Smooth muscle cell (in vitro differentiated cells): ENCODE results near the gene NUP210. TPM values are rescaled to one million over a fixed set of nuclear protein-coding genes. Genes with fewer than 3 reads are reported as not detected.

Experiments
- DNase-seq: peaks from one replicate; lab custom pipeline; 2025; ENCODE audit not compliant: unreplicated experiment; lab: John Stamatoyannopoulos, UW
- H2AFZ ChIP-seq: fragments of 200-600 bp; sonication (generic); 2 replicates; pipeline ENCODE4 v1.6.0; 2016; ENCODE audit warnings: antibody characterized with exemption, low read depth, mild to moderate bottlenecking
- H3F3A ChIP-seq: fragments of 200-600 bp; sonication (generic); 2 replicates; pipeline ENCODE4 v1.6.0; 2017; ENCODE audit warnings: antibody characterized with exemption, low read depth
- H3K27ac ChIP-seq: fragments of 200-600 bp; sonication (generic); 2 replicates; pipeline ENCODE4 v1.5.1; 2016; ENCODE audit warnings: low read depth, mild to moderate bottlenecking
- H3K27me3 ChIP-seq: fragments of 200-600 bp; sonication (generic); 2 replicates; pipeline ENCODE4 v1.6.1; 2016; ENCODE audit warnings: low read depth, mild to moderate bottlenecking
- H3K36me3 ChIP-seq: fragments of 200-600 bp; sonication (generic); 2 replicates; pipeline ENCODE4 v1.5.1; 2016; ENCODE audit warnings: low read depth
- H3K4me1 ChIP-seq: fragments of 200-600 bp; sonication (generic); 2 replicates; pipeline ENCODE4 v1.5.1; 2016; ENCODE audit warnings: low read depth
- H3K4me2 ChIP-seq: fragments of 200-600 bp; sonication (generic); 2 replicates; pipeline ENCODE4 v1.6.0; 2016; ENCODE audit warnings: mild to moderate bottlenecking
- H3K4me3 ChIP-seq: fragments of 200-600 bp; sonication (generic); 2 replicates; pipeline ENCODE4 v1.5.1; 2016; ENCODE audit warnings: mild to moderate bottlenecking
- H3K79me2 ChIP-seq: fragments of 200-600 bp; sonication (generic); 2 replicates; pipeline ENCODE4 v1.6.0; 2016; ENCODE audit warnings: low read depth, mild to moderate bottlenecking
- H3K9ac ChIP-seq: fragments of 200-600 bp; sonication (generic); 2 replicates; pipeline ENCODE4 v1.6.0; 2016; ENCODE audit warnings: low read depth
- H3K9me3 ChIP-seq: fragments of 200-600 bp; sonication (generic); replicated peaks from 2 replicates; pipeline ENCODE4 v1.5.1; 2016; ENCODE audit warnings: low read depth
- H4K20me1 ChIP-seq: fragments of 200-600 bp; sonication (generic); 2 replicates; pipeline ENCODE4 v1.6.0; 2016; ENCODE audit warnings: low read depth
- CTCF ChIP-seq: fragments of 200-600 bp; sonication (generic); IDR thresholded peaks from 2 replicates; pipeline ENCODE4 v1.5.1; 2017; ENCODE audit warnings: borderline replicate concordance, mild to moderate bottlenecking, antibody characterized with exemption; ENCODE audit not compliant: insufficient read depth, poor library complexity, severe bottlenecking
- WGBS: methylation state at CpG from one replicate; pipeline ENCODE4 v1.1.7; 2016; ENCODE audit warnings: low lambda C conversion rate; 5-methylcytosine and 5-hydroxymethylcytosine counted together
- polyA plus RNA-seq: library from polyadenylated mRNA; unstranded; fragments of >200 nt; fragmentation: Nextera tagmentation; extraction: Ambion mirVana; gene quantifications from 2 replicates; pipeline ENCODE4 v1.2.1, GENCODE V29; 2016
- total RNA-seq: library from RNA; depleted of rRNA; stranded (reverse); fragments of >200 nt; gene quantifications from 2 replicates; pipeline ENCODE4 v1.2.3, GENCODE V29; 2014

Gene NUP210
- total and polyA plus RNA-seq, 2 experiments from 2014 or later = 0.35 to 1.5 TPM

GRCh38 chr3:13296662-13297061 lies 123.5 kb downstream of the NUP210 start:
- Histone ChIP-seq H3K36me3 (no peaks in the 10 kb centered on the region), H3K27me3 (no peaks in the 10 kb centered on the region), H3K4me2 (no peak overlapping the region), H3K4me1 (peaks cover 5% of the 10 kb centered on the region), H3K4me3 (no peak overlapping the region), H3K27ac (no peak overlapping the region), H3K79me2 (no peaks in the 10 kb centered on the region), H4K20me1 (no peaks in the 10 kb centered on the region), H2AFZ (peak overlapping the region; percentile 62), H3K9me3 (no peaks in the 10 kb centered on the region), H3K9ac (no peak overlapping the region), H3F3A (no peaks in the 10 kb centered on the region)
- DNase-seq = no peak
- WGBS = 45% methylated on average over 6 of the region's 6 CpGs
- TF ChIP-seq CTCF = no peak

- H3K9me3 ChIP-seq = no peaks in the 10 kb centered on the region
- no peaks in the 10 kb centered on the region for H3K27me3 ChIP-seq
- 92% methylated on average over 18 of the region's 18 CpGs for WGBS
- H3K9ac ChIP-seq = no peak overlapping the region
- no peaks in the 10 kb centered on the region for H3K79me2 ChIP-seq
- H3F3A ChIP-seq = no peaks in the 10 kb centered on the region
- no peak for TF ChIP-seq CTCF
- no peak overlapping the region for H3K27ac ChIP-seq
- H3K4me1 ChIP-seq = no peaks in the 10 kb centered on the region
- H3K4me3 ChIP-seq = no peak overlapping the region
- no peak overlapping the region for H2AFZ ChIP-seq
- H3K36me3 ChIP-seq = no peaks in the 10 kb centered on the region
- DNase-seq = no peak
- H4K20me1 ChIP-seq = no peaks in the 10 kb centered on the region
- no peak overlapping the region for H3K4me2 ChIP-seq
Observed at GRCh38 chr3:13294442-13295351, 125.4 kb downstream of the NUP210 start.

GRCh38 chr3:13292375-13292774 lies 127.7 kb downstream of the NUP210 start:
- DNase-seq = no peak
- H3K9ac ChIP-seq = no peak overlapping the region
- no peaks in the 10 kb centered on the region for H3F3A ChIP-seq
- no peaks in the 10 kb centered on the region for H3K36me3 ChIP-seq
- H2AFZ ChIP-seq = no peak overlapping the region
- H3K79me2 ChIP-seq = no peaks in the 10 kb centered on the region
- 91% methylated on average over 3 of the region's 3 CpGs for WGBS
- no peaks in the 10 kb centered on the region for H4K20me1 ChIP-seq
- no peak overlapping the region for H3K27ac ChIP-seq
- H3K4me1 ChIP-seq = no peaks in the 10 kb centered on the region
- no peak for TF ChIP-seq CTCF
- no peaks in the 10 kb centered on the region for H3K27me3 ChIP-seq
- no peaks in the 10 kb centered on the region for H3K9me3 ChIP-seq
- H3K4me2 ChIP-seq = no peak overlapping the region
- no peak overlapping the region for H3K4me3 ChIP-seq
